K562 (cell line): ENCODE measurements around the gene LGALS8. TPM values are rescaled to one million over a fixed set of nuclear protein-coding genes. Genes with fewer than 3 reads are reported as not detected.

Source experiments
- ATAC-seq: fragments of 200-7000 bp; cut with Tn5 transposase; 3 replicates; pipeline ENCODE4 v1.9.1; 2020; ENCODE audit warnings: moderate library complexity
- BruUV-seq: library from RNA; stranded (reverse); fragments of 400-500 nt; replicated peaks from 2 replicates; lab custom pipeline; 2021; lab: Mats Ljungman, UMichigan
- CTCF ChIA-PET: fragments of 300-600 bp; formaldehyde crosslinking; extraction: SDS; loops from one replicate; lab custom pipeline; 2021; ENCODE audit warnings: low intra/inter-chr PET ratio; lab: Yijun Ruan, JAX
- POLR2A ChIA-PET: fragments of 300-600, 350-650 bp; sonication (Branson Sonifier 250); formaldehyde crosslinking; extraction: SDS; loops from one replicate; lab custom pipeline; 2021; ENCODE audit warnings: antibody characterized with exemption, inconsistent platforms; lab: Yijun Ruan, JAX
- DNase-seq, 4 experiments: peaks; one replicate each; pipeline versions ENCODE4 v3.0.0 to v3.0.0-alpha.2; 2011 to 2018; ENCODE audit warnings: low spot score in 3 of 4, mixed read lengths in 3 of 4; ENCODE audit errors: extremely low read depth in 1 of 4
- FAIRE-seq: peaks from 2 replicates; lab custom pipeline; 2011; peaks lifted over from hg19 to GRCh38; lab: Jason Lieb, UNC
- H2AFZ ChIP-seq: 2 replicates; pipeline ENCODE4 v1.6.0; 2011; ENCODE audit warnings: low read depth, low read length, control low read depth, inconsistent platforms
- H3K27ac ChIP-seq: fragments of 200-600 bp; 3 replicates; pipeline ENCODE4 v1.8.0; 2011; ENCODE audit warnings: low read depth, mild to moderate bottlenecking, control low read depth, inconsistent platforms, low read length, moderate library complexity, mixed read lengths; ENCODE audit errors: extremely low read depth
- H3K27me3 ChIP-seq, 2 experiments: fragments of 300-600 bp in 1 of 2; 2 replicates in 1 of 2; 3 replicates in 1 of 2; pipeline versions ENCODE4 v1.6.0 to v1.8.0; 2011; ENCODE audit warnings: inconsistent platforms in 2 of 2, low read length in 2 of 2, mild to moderate bottlenecking in 1 of 2, mixed read lengths in 1 of 2, moderate library complexity in 1 of 2; ENCODE audit not compliant: control insufficient read depth in 2 of 2, insufficient read depth in 2 of 2
- H3K36me3 ChIP-seq: fragments of 300-600 bp; 3 replicates; pipeline ENCODE4 v1.8.0; 2011; ENCODE audit warnings: mild to moderate bottlenecking, low read length, inconsistent platforms; ENCODE audit not compliant: control insufficient read depth, insufficient read depth
- H3K4me1 ChIP-seq, 2 experiments: fragments of 200-600 bp in 1 of 2; replicated peaks in 1 of 2; 2 replicates in 1 of 2; 3 replicates in 1 of 2; pipeline versions ENCODE4 v1.5.1 to v1.8.0; 2011; ENCODE audit warnings: inconsistent platforms in 2 of 2, low read length in 2 of 2, mild to moderate bottlenecking in 1 of 2, mixed read lengths in 1 of 2, moderate library complexity in 1 of 2; ENCODE audit not compliant: control insufficient read depth in 2 of 2, insufficient read depth in 2 of 2
- H3K4me2 ChIP-seq: 2 replicates; pipeline ENCODE4 v1.6.1; 2011; ENCODE audit warnings: low read length, control low read depth, inconsistent platforms, mixed read lengths; ENCODE audit not compliant: insufficient read depth
- H3K4me3 ChIP-seq: fragments of 200-600 bp; sonication (generic), shearing (Covaris generic); 2 replicates; pipeline ENCODE4 v1.5.1; 2016; ENCODE audit warnings: control low read depth, inconsistent platforms
- H3K79me2 ChIP-seq: fragments of 200-600 bp; 3 replicates; pipeline ENCODE4 v1.8.0; 2011; ENCODE audit warnings: low read length, inconsistent platforms; ENCODE audit not compliant: control insufficient read depth, insufficient read depth
- H3K9ac ChIP-seq, 2 experiments: 2 replicates each; pipeline versions ENCODE4 v1.6.0 to v1.6.1; 2011; ENCODE audit warnings: low read depth in 2 of 2, low read length in 2 of 2, control low read depth in 1 of 2, inconsistent platforms in 1 of 2, mild to moderate bottlenecking in 1 of 2, mixed read lengths in 1 of 2; ENCODE audit not compliant: insufficient read depth in 1 of 2
- H3K9me1 ChIP-seq: one replicate; pipeline ENCODE4 v1.6.0; 2011; ENCODE audit warnings: inconsistent platforms, mild to moderate bottlenecking, low read length, moderate library complexity; ENCODE audit not compliant: control insufficient read depth, insufficient read depth
- H3K9me3 ChIP-seq: replicated peaks from 2 replicates; pipeline ENCODE4 v1.5.1; 2011; ENCODE audit warnings: low read depth, low read length, inconsistent platforms; ENCODE audit not compliant: control insufficient read depth, insufficient read depth
- H4K20me1 ChIP-seq: replicated peaks from 2 replicates; pipeline ENCODE4 v1.6.1; 2011; ENCODE audit warnings: low read length, inconsistent platforms, mixed read lengths; ENCODE audit not compliant: control insufficient read depth, insufficient read depth
- ARID1B ChIP-seq: fragments of 450-650 bp; IDR thresholded peaks from 2 replicates; pipeline ENCODE4 v1.6.1; 2016; ENCODE audit warnings: antibody characterized with exemption, mild to moderate bottlenecking, inconsistent platforms
- CBFA2T3 ChIP-seq: fragments of 450-650 bp; IDR thresholded peaks from 2 replicates; pipeline ENCODE4 v1.6.1; 2017
- CBX5 ChIP-seq: IDR thresholded peaks from 2 replicates; pipeline ENCODE4 v1.6.1; 2014; ENCODE audit warnings: low read depth, borderline replicate concordance
- CEBPB ChIP-seq: fragments of 450-650 bp; IDR thresholded peaks from 2 replicates; pipeline ENCODE4 v1.6.1; 2016; ENCODE audit warnings: missing genetic modification characterization, missing compliant biosample characterization
- DPF2 ChIP-seq: fragments of 450-650 bp; IDR thresholded peaks from 2 replicates; pipeline ENCODE4 v1.6.1; 2016
- FOSL1 ChIP-seq: fragments of 200-800 bp; sonication (Bioruptor generic); conservative IDR thresholded peaks from 2 replicates; pipeline ENCODE4 v1.6.1; 2016; ENCODE audit warnings: missing genetic modification characterization, missing compliant biosample characterization
- KDM2B ChIP-seq: fragments of 250-450 bp; sonication (Bioruptor Pico); IDR thresholded peaks from 2 replicates; pipeline ENCODE4 v1.8.0; 2021; ENCODE audit warnings: mild to moderate bottlenecking, moderate library complexity
- OTX1 ChIP-seq: fragments of 450-650 bp; formaldehyde crosslinking; IDR thresholded peaks from 2 replicates; pipeline ENCODE4 v1.4.0; 2022; ENCODE audit warnings: mild to moderate bottlenecking
- ZBED1 ChIP-seq: IDR thresholded peaks from 2 replicates; pipeline ENCODE4 v1.6.1; 2014
- ZKSCAN8 ChIP-seq: fragments of 200-800 bp; sonication (Bioruptor generic); IDR thresholded peaks from 2 replicates; pipeline ENCODE4 v1.6.1; 2016; ENCODE audit warnings: missing genetic modification characterization, missing compliant biosample characterization
- ZNF12 ChIP-seq: sonication (generic); formaldehyde crosslinking; IDR thresholded peaks from 2 replicates; pipeline ENCODE4 v1.4.0; 2020; ENCODE audit warnings: mild to moderate bottlenecking, missing genetic modification reagents
- WGBS: fragments of 100-300 bp; shearing (Covaris generic); methylation state at CpG from one replicate; pipeline ENCODE4 v1.1.6; 2016; ENCODE audit warnings: low coverage, mixed read lengths; ENCODE audit not compliant: insufficient coverage; ENCODE audit errors: missing lambda C conversion rate; 5-methylcytosine and 5-hydroxymethylcytosine counted together
- in situ Hi-C: fragments of 300-500 bp; cut with MboI; formaldehyde crosslinking; loops from 4 replicates; pipeline ENCODE4 v1.15.0; 2018; ENCODE audit warnings: inconsistent platforms, mixed read lengths
- intact Hi-C: fragments of 100-400 bp; cut with micrococcal nuclease; formaldehyde crosslinking; loops from 2 replicates; pipeline ENCODE4 v1.14.2; 2022
- polyA plus RNA-seq, 8 experiments: library from polyadenylated mRNA; depleted of rRNA in 4 of 8; stranded (reverse) in 5 of 8; unstranded in 3 of 8; fragments of >200 nt; fragmentation: Nextera tagmentation in 2 of 8; fragmentation: Illumina TruSeq in 1 of 8; extraction: Ambion mirVana in 2 of 8; extraction: Trizol in 1 of 8; gene quantifications; 2 replicates each; pipeline versions ENCODE4 v1.2.1 to v1.2.3, GENCODE V29; 2011 to 2014; ENCODE audit warnings: inconsistent platforms in 1 of 8, missing spikeins in 1 of 8
- total RNA-seq, 7 experiments: library from RNA; depleted of rRNA in 6 of 7; stranded (reverse); fragments of >200 nt in 6 of 7; fragmentation: Illumina TruSeq in 2 of 7; extraction: Trizol in 2 of 7; gene quantifications; 2 replicates each; pipeline versions ENCODE4 v1.2.1 to v1.2.3, GENCODE V29; 2011 to 2021; ENCODE audit warnings: low replicate concordance in 1 of 7
- TF ChIP-seq, protein P1 (sequence below), 3 experiments: IDR thresholded peaks in 2 of 3; conservative IDR thresholded peaks in 1 of 3; 2 replicates each; pipeline ENCODE4 v1.5.1; 2011 to 2012; ENCODE audit warnings: low read length in 3 of 3, mild to moderate bottlenecking in 3 of 3, control low read depth in 2 of 3, improper control_type of control experiment in 1 of 3, inconsistent platforms in 1 of 3, low read depth in 1 of 3, mixed read lengths in 1 of 3, moderate library complexity in 1 of 3; ENCODE audit not compliant: insufficient read depth in 2 of 3
- TF ChIP-seq, protein P2 (sequence below), 2 experiments: fragments of 450-650 bp in 1 of 2; sonication (generic) in 1 of 2; formaldehyde crosslinking in 1 of 2; IDR thresholded peaks in 1 of 2; conservative IDR thresholded peaks in 1 of 2; 2 replicates each; pipeline versions ENCODE4 v1.6.1 to v1.8.1; 2016 to 2023; ENCODE audit warnings: mild to moderate bottlenecking in 2 of 2, moderate library complexity in 2 of 2, inconsistent platforms in 1 of 2, missing genetic modification reagents in 1 of 2
- TF ChIP-seq, protein P3 (sequence below): sonication (generic); formaldehyde crosslinking; IDR thresholded peaks from 2 replicates; pipeline ENCODE4 v1.4.0; 2020; ENCODE audit warnings: mild to moderate bottlenecking, missing genetic modification reagents
- TF ChIP-seq, protein P4 (sequence below): fragments of 200-800 bp; sonication (Bioruptor generic); IDR thresholded peaks from 2 replicates; pipeline ENCODE4 v1.6.1; 2017; ENCODE audit warnings: missing genetic modification characterization, missing compliant biosample characterization

LGALS8 gene
- total and polyA plus RNA-seq, 9 of the 15 experiments (the other 6 are each of a cell fraction or from before 2014, with no cell fraction given), result 57.4 to 87.7 (median 70.3) TPM

DNA sequence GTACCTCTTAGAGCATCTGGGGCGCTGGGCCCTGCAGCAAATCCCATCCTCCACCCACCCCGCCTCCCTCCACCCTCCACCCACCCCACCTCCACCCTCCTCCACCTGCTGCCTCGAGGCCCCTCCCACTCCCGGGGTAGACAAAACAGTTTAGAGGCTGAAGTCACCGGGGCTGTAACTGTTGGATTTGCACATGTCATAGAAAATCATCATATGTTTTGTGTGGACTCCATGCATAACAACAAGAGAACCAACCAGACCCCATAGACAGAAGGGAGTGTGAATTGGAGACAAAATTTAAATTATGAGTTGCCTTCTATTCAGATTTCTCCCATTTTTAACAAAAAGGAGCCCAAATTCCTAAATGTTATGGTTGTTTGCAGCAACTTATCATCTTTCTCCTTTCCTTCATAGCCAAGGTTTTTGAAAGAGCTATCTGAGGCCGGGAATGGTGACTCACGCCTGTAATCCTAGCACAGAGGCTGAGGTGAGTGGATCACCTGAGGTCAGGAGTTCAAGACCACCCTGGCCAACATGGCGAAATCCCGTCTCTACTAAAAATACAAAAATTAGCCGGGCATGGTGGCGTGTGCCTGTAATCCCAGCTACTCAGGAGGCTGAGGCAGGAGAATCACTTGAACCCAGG, 28.2 kb upstream of the LGALS8 start:
- FAIRE-seq (no peak), ATAC-seq (peak; percentile 81), DNase-seq (peak in 2 of 4 experiments; percentile 35 to 44)
- Histone ChIP-seq H2AFZ (no peak overlapping the region), H3K9me3 (no peaks in the 10 kb centered on the region), H3K27me3 (peaks cover 9 to 15% of the 10 kb centered on the region in 2 experiments), H3K9me1 (no peaks in the 10 kb centered on the region), H3K9ac (no peak overlapping the region), H3K27ac (no peak overlapping the region), H3K4me1 (peaks cover 0 to 13% of the 10 kb centered on the region in 2 experiments; a peak in 4 of 5 replicates), H4K20me1 (no peaks in the 10 kb centered on the region), H3K36me3 (no peaks in the 10 kb centered on the region), H3K4me3 (no peak overlapping the region), H3K4me2 (no peak overlapping the region), H3K79me2 (no peaks in the 10 kb centered on the region)
- 8% methylated on average over 8 of the region's 11 CpGs for WGBS
- ChIA-PET POLR2A (interaction anchor here (1.1 kb wide), 1 partner anchor 12 kb away, joined by 7 read pairs; no protein-coding TSS in a partner anchor), CTCF (no interaction called here)
- in situ Hi-C loops, result loop anchor here (25.0 kb wide), 1 partner anchor 892 kb away; no protein-coding TSS in a partner anchor
- no TSS peak for BruUV-seq
- intact Hi-C loops, result no loop called here
- TF ChIP-seq, protein P1, sequence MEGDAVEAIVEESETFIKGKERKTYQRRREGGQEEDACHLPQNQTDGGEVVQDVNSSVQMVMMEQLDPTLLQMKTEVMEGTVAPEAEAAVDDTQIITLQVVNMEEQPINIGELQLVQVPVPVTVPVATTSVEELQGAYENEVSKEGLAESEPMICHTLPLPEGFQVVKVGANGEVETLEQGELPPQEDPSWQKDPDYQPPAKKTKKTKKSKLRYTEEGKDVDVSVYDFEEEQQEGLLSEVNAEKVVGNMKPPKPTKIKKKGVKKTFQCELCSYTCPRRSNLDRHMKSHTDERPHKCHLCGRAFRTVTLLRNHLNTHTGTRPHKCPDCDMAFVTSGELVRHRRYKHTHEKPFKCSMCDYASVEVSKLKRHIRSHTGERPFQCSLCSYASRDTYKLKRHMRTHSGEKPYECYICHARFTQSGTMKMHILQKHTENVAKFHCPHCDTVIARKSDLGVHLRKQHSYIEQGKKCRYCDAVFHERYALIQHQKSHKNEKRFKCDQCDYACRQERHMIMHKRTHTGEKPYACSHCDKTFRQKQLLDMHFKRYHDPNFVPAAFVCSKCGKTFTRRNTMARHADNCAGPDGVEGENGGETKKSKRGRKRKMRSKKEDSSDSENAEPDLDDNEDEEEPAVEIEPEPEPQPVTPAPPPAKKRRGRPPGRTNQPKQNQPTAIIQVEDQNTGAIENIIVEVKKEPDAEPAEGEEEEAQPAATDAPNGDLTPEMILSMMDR (IDR thresholded peaks at IDR 0.05 in 2 of 3, conservative IDR thresholded peaks at IDR 0.05 in 1 of 3; ENCODE audit: insufficient read depth in 2 of 3, low read depth in 1 of 3, low read length in 3 of 3), result no peak
- TF ChIP-seq DPF2 (0 out of 2 replicates have a peak, but pooled peaks have one; percentile 25), FOSL1 (peak; percentile 49; the same call in 1 of the 2 replicates), OTX1 (CRISPR knock-in tag) (no peak), ZBED1 (no peak), KDM2B (CRISPR knock-in tag) (no peak), CBFA2T3 (peak; percentile 26; the same call in 1 of the 2 replicates), ARID1B (peak; percentile 33; the same call in 1 of the 2 replicates), ZNF12 (CRISPR knock-in tag) (no peak), ZKSCAN8 (CRISPR knock-in tag) (no peak), CEBPB (peak; percentile 38; the same call in 1 of the 2 replicates), CBX5 (no peak)
- TF ChIP-seq, protein P2, sequence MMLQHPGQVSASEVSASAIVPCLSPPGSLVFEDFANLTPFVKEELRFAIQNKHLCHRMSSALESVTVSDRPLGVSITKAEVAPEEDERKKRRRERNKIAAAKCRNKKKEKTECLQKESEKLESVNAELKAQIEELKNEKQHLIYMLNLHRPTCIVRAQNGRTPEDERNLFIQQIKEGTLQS (IDR thresholded peaks at IDR 0.05), result peak; percentile 71
- TF ChIP-seq, protein P2 (CRISPR knock-in tag; conservative IDR thresholded peaks at IDR 0.05), result no peak
- TF ChIP-seq, protein P3, sequence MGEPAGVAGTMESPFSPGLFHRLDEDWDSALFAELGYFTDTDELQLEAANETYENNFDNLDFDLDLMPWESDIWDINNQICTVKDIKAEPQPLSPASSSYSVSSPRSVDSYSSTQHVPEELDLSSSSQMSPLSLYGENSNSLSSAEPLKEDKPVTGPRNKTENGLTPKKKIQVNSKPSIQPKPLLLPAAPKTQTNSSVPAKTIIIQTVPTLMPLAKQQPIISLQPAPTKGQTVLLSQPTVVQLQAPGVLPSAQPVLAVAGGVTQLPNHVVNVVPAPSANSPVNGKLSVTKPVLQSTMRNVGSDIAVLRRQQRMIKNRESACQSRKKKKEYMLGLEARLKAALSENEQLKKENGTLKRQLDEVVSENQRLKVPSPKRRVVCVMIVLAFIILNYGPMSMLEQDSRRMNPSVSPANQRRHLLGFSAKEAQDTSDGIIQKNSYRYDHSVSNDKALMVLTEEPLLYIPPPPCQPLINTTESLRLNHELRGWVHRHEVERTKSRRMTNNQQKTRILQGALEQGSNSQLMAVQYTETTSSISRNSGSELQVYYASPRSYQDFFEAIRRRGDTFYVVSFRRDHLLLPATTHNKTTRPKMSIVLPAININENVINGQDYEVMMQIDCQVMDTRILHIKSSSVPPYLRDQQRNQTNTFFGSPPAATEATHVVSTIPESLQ (CRISPR knock-in tag), result no peak
- TF ChIP-seq, protein P4, sequence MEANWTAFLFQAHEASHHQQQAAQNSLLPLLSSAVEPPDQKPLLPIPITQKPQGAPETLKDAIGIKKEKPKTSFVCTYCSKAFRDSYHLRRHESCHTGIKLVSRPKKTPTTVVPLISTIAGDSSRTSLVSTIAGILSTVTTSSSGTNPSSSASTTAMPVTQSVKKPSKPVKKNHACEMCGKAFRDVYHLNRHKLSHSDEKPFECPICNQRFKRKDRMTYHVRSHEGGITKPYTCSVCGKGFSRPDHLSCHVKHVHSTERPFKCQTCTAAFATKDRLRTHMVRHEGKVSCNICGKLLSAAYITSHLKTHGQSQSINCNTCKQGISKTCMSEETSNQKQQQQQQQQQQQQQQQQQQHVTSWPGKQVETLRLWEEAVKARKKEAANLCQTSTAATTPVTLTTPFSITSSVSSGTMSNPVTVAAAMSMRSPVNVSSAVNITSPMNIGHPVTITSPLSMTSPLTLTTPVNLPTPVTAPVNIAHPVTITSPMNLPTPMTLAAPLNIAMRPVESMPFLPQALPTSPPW (CRISPR knock-in tag), result peak; percentile 43
